Stimulated activated CD4-positive, alpha-beta T cell treated with anti-CD3 and anti-CD28 coated beads, Interleukin-12 subunit alpha, Interleukin-12 subunit beta, amount 100 ng/mL, for 48 hours (primary cell): Measurements from ENCODE around the gene LPIN1.
A peak's percentile ranks its signal among the peaks of the same experiment; 100 is the strongest.

Experiments used
- DNase-seq, 3 donors: peaks; one replicate each; pipeline ENCODE4 v3.0.0-alpha.2; 2020; ENCODE audit warnings: low read depth in 2 of 3, low spot score in 1 of 3

The LPIN1 gene, protein sequence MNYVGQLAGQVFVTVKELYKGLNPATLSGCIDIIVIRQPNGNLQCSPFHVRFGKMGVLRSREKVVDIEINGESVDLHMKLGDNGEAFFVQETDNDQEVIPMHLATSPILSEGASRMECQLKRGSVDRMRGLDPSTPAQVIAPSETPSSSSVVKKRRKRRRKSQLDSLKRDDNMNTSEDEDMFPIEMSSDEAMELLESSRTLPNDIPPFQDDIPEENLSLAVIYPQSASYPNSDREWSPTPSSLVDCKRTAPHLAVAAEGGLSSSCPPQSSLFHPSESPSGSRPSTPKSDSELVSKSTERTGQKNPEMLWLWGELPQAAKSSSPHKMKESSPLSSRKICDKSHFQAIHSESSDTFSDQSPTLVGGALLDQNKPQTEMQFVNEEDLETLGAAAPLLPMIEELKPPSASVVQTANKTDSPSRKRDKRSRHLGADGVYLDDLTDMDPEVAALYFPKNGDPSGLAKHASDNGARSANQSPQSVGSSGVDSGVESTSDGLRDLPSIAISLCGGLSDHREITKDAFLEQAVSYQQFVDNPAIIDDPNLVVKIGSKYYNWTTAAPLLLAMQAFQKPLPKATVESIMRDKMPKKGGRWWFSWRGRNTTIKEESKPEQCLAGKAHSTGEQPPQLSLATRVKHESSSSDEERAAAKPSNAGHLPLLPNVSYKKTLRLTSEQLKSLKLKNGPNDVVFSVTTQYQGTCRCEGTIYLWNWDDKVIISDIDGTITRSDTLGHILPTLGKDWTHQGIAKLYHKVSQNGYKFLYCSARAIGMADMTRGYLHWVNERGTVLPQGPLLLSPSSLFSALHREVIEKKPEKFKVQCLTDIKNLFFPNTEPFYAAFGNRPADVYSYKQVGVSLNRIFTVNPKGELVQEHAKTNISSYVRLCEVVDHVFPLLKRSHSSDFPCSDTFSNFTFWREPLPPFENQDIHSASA

DNA sequence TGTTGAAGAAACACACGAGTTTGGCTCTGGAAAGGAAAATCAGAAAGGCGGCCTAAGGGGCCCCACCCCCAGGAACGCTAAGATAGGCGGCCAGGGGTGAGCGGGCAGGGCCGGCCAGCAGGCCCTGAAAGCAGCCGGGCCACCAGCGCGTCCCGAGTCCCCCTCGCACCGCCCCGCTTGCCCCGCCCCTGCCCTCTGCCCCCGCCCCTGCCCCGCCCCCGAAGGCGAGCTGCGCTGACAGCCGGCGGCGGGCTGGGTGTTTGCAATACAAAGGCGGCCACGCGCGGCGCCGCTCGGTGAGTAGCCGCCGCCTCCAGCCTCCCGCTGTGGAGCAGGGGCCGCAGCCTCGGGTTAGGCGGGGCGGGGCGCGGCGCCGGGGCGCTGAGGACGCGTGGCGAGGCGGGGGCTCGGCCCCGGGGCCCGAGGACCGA, at the start of gene LPIN1:
TSS of gene LPIN1 (plus strand) at position 257 of the 431 bp plus-strand sequence. CDS start 18,910 bp downstream, outside the sequence.
- peak; percentile 76 to 86 (median 80) for DNase-seq

DNA sequence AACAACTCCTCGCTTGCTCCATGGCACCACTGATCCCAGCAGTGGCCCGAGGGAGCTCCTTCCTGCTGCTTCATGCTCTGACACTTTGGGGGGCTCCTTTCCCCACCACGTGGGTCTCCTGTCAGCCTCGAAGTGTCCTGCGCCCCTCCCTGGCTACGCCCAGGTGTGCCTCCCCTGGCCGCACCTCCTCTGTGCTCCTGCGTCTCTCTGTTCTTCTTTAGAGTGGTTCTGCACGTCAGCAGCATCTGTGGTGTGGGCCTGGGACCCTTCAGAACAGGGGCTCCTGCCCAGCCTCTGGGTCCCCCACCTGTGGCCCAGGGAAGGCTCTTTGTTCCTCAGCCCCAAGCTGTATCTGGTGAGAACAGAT, 49.7 kb upstream of the LPIN1 start:
- DNase-seq, result no peak

DNA sequence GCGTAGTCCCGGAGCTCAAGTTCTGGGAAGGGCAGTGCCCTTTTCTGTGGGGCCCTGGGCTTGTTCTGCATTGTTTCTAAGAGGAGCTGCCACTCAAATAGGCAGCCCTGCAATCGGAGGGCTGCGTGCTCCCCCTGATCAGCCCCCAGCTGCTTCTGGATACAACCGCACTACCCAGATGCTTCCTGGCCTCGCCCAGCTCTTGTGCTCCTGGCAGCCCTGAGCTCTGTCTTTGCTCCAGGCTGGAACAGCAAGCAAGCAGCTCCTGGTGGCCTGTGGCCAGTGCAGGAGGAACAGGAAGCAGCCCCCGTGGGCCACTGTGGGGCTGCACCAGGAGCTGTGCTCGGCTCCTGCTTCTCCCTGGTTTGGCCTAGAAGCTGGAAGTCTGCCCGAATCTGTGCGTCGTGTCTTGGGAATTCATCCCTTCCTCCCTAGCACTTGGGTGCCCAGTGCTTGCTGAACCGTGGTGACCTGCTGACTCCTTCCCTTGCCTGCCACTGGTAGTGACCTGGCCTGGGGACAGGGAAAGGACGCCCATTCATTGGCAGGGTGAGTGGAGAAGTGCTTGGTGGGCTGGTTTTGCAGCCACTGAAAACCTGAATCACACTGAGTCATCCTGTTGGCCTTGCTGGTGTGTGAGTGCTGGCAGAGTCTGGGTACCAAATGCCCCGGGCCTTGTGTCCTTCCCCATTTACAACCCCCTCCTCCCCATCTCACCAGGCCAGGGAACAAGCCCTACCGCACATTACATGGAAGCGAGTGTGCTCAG, 49.1 kb upstream of the LPIN1 start:
- no peak for DNase-seq

DNA sequence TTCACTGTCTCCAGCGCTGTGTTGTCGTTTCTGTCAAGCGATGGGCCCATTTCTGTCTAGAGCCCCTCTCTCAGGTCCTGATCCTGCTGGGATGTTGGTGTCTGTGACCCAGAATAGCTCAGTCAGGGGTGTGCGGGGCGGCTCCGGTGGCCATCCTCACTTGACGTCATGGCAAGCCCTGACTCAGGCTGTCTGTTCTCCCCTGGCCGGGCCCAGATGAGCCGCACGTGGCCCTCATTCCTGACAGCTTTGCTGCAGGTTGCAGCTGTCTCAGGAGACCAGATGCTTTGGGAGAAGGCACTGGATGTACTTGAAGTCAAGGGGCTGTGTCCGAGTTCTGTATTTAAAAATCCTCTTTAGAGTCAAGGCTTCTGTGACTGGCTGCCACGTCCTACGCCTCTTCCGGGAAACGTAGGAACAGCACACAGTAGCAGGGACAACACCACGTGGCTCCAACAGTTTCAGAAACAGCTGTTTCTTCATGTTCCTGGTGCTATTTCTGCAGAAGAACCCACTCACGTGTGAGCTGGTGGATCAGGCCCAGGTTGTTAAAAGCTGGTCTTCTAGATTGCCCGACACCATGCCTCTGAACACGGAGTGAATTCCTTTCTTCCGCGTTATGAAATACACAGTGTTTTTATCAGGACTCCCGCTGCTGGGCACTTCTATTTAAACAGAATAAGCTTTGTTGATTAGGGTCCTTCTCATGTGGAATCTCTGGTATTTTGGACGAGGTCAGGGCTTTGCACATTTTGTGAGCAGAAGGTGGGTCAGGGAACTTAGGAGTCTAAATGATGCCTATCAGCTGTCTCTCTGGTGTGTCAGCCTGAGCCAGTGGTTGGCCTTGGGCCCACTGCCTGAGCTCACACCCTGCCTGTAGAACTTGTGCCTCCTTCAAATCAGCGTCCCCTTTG, 48.2 kb upstream of the LPIN1 start:
- no peak for DNase-seq

DNA sequence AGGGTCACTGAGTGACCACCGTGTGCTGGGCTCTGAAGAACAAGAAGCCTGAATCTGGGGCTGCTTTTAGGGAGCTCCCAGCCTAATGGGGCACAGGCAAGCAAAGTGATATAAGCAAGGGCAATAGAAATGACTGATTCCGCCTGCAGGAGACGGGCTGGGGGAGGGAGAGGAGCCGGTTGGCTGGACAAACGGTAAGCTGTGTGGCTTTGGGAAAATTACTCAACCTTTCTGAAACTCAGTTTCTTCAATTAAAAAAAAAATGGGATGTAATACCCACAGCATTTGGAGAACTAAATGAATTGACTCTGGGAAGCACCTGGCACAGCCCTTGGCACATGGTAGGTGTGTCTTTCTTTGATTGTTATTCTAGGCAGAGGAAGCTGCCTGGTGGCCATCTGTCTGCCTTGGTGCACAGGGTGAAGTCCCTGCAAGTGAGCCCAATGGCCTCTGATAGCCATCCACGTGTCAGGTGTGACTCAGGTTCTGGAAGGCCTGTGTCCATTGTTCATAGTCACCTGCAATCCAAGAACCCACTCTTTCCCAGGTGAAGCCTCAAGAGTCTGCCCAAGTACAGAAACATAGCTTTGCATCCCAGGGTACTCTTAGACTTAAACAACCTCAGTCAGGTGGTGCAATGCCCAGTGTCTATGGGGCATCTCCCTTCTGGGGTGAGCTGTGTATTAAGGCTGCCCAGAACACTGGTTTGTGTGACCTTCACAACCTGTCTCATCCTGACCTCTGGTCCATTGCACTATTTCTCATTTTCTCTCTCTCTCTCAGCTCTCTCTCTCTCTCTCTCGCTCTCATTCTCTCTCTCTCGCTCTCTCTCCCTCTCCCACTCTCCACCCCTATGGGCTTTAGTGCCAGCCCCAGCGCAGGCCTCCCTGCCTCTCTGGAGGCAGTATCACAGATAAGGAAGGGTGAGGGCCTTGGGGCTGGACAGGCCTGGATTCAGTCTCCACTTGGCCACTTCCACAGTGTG, 46.5 kb upstream of the LPIN1 start:
- DNase-seq, result no peak

DNA sequence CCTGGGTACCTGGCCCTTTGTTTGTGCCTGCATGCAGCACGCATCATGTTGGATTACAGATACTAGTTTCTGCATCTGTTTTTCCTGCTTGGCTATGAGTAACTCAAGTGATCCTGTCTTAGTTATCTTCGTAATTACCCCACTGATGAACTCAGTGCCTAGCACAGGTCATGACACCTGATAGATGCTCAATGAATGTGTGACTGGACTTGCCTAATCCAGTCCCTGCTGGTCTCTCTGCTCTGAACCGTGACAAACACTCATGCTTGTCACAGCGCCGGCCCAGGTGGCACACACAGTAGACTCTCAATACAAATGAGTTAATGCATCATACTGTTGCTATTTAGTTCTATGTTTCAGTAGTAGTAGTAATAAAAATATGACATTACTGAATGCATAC, 45.2 kb upstream of the LPIN1 start:
- DNase-seq, result no peak

DNA sequence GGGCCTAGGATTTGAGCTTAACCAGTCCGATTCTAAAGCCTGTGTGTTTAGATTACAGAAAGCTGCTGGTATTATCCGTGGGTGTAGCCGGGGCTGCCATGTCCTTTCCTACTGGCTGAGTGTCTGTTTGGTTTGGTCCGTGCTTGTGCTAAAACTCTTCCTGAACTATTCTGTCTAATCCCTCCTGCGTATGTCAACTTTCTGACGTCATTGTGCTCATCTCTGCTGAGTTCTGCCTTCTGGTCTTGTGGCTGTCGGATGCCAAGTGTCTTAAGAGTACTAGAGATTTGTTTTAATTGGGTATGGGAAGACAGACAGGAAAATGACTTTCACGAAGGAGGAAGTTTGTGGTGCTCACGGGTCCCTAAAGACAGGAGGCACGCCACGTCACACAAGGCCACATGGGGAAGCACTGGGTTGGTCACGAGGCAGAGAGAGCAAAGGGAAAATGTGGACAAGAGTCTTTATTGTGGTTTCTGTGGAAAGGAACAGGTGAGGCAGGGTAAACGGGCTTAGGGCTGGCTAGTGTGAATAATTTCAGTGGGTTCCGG, 44.6 kb upstream of the LPIN1 start:
- no peak for DNase-seq

DNA sequence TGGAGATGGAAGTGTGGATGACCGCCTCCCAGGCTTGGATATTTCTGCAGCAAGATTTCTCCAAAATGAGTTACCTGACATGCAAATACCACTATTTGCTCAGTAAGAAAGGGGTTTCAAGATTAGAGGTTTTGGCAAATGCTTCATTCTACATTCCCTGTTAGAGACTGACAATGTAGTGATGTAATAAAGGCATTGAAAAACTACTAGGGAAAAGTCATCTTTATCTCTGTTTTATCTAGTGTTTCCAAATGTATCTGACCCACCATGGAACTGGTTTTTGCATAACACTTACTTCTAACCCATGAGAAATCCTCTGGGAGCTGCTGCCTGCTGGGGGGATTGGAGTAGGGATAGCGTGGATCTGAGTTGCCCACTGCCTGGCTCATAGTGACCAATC, 43.5 kb upstream of the LPIN1 start:
- DNase-seq, result no peak

DNA sequence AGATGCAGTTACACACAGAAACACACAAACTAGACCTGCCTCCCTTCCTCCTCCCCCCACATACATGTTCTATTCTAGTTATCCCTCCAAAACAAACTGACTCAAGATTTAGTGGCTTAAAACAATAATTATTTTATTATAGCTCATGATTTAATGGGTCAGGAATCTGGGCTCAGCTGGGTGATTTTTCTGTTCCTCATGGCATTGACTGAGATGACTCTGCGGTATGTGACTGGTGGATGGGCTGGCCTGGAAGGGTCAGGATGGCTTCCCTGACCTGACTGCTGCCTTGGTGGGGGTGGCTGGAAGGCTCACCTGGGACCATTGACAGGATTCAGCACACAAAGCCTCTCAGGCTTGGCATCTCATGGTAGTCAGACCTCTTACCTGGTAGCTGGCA, 42.7 kb upstream of the LPIN1 start:
- no peak for DNase-seq

DNA sequence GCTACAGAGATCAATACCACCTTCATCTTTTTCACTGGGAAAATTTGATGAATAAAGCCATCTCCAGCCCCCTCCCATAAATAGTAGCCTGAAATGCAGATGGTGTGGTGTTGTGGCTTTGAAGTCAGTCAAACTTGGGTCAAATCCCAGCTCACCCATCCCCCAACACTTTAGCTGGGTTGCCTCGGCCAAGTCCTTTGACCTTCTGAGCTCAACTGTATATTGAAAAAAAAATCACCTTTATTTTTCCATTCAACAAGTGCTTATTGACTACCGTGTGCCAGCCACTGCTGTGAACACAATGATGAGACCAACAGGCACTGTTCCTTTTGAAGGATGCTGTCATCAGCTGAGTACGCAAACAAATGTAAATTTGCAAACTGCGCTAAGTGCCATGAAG, 41.4 kb upstream of the LPIN1 start:
- DNase-seq, result no peak

DNA sequence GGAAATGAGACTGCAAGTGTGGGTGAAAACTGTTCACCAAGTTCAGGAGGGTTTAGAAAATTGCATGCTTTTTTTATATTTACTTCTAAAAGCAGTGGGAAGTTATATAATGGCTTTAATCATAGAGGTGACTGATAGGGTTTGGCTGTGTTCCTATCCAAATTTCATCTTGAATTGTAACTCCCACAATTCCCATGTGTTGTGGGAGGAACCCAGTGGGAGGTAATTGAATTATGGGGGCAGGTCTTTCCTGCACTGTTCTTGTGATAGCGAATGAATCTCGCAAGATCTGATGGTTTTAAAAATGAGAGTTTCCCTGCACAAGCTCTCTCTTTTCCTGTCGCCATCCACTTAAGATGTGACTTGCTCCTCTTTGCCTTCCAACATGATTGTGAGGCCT, 40.7 kb upstream of the LPIN1 start:
- DNase-seq, result no peak

DNA sequence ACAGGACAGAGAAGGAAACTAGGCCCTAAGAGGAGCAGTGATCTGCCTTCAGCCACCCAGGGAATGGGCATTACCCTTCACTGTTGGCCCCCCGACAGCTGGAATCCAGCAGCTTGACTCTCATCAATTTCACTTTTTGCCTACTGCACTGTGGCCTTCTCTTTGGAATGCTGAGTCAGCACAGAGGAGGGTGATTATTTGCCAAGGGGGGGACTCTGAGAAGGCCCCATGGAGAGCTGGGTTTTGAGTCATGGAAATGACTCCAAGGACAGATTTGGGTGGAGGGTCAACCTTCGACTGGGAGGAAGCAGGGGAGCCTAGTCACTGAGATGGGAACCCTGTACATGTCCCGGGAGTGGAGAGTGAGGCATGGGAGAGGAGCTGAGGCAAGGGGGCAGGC, 38.3 kb upstream of the LPIN1 start:
- DNase-seq, result no peak

DNA sequence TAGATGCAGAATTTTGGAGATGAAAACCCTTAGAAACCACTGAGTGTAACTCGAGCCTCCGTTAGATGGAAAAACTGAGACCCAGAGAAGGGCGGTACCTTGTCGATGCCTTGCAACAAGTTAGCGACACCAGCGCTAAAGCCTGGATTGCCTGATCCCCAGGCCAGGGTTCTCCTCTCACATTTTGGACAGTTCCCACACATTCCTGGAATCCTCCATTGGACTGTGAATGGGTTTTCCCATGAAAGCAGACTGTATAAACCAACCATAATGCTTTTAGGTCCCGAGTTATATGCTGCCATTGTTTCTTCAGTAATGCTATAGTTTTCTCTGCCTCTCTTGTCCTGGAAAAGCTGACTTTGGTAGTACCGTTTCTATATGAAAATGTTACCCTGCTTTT, 37.1 kb upstream of the LPIN1 start:
- no peak for DNase-seq

DNA sequence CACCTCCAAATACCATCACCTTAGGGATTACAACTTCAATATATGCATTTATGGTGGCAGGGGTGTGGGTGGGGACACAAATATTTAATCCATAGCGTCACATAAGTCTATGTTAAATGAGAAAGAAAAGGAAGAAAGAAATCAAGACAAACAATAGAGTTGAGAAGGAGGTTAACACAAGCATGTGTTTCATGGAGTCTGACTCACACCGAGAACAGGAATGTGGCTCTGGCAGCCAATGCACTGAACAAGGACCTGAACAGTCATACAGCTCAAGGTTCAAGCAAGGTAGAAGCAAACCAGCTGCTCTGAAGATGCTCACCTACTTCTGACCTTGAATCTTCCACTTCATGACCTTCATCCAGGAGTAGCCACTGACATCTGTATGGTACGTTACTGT, 36.2 kb upstream of the LPIN1 start:
- no peak for DNase-seq

DNA sequence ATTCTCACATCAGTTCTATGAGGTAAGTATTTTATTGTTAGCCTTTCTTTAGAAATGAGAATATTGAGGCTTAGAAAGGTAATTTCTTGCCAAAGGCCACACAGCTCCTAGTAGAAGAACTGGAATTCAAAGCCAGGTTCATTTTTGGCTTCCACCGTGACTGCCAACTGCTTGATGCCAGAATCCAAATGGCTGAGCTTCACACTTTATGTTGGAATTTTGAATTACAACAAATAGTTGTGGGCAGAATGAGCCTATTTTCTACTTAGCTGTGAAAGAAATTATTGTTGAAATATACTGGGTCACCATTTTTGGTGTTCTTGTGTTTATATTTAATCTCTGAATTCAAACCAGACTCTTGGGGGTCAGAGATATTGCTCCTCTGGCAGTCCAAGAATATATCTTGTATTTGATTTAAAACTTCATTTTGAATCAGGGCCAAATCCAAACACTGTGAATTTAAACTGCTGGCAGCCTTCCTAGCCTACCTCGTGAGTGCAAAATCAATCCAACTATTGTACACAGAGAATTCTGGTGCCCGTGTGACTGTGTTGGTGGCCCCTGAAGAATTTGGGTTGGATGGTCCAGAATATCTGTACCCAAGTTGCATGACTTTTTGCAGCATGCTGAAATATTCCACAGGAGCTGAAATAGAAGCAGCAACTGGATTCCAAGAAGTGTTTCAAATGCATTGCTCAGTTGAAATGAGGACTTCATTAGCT, 35.6 kb upstream of the LPIN1 start:
- no peak for DNase-seq

DNA sequence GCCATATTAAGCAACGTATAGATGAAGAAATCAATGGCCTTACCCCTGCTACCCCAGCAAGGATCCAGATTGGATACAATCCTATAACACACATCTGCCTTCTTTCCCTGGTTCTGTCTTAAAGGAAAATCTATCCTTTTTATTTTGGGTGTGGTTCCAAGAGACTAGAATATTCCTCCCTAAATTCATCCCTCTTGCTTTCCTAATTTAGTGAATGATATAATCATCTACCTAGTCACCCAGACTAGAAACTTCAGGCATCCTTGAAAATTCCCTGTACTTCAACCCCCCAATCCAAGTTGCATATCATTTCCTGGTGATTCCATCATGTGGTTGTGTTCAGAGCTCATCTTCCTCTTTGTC, 35.1 kb upstream of the LPIN1 start:
- DNase-seq, result no peak

DNA sequence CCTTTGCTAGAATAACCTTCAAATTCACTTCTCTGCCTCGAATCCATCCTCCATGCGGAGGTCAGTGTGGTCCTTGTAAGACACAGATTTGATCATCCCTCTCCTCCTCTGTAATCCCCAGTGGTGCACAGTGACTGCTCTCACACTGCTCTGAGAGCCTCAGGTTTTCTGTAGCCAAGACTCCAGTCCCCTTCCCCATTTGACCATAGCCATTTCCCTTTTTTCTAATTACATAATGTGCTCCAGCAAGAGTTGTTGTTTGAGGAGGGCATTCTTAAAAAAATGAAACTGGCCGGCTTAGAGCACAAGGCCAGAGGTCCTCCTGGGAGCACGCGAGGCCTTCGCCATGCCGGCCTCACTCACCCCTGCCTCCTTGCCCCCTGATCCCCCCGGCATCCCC, 34.7 kb upstream of the LPIN1 start:
- no peak for DNase-seq

DNA sequence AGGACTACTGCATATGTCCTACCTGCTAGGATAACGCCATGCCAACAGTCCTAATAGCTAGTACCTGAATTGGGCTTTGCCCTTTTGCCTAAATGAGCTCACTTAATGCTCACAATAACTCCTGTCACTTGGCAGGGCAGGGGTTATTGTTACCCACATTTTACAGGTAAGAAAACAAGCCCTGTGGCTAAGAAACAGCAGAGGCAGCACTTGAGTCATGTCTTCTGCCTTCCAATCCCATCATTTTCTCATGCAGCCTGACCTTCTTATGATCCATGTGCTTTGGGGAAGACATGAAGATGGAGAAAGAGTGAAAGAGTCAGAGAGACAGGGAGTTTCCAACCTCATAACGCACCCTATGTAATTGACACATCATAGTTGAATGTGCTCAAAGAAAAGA, 33.6 kb upstream of the LPIN1 start:
- DNase-seq, result no peak
